Activated gamma-delta T cell treated with Interleukin-2 at 50 U/mL for 16 hours (primary cell): ENCODE results near the gene LY6G5B.

Experiments used
- DNase-seq: peaks from one replicate; pipeline ENCODE4 v3.0.0-alpha.2; 2020

Gene LY6G5B

GRCh38 chr6:31669676-31670075, at the start of gene LY6G5B:
Gene LY6G5B (plus strand): TSS chr6:31669976. CDS start chr6:31670951, 975 bp downstream.
- no peak for DNase-seq

GRCh38 chr6:31620586-31621319, 49.0 kb upstream of the LY6G5B start, which contains the start of gene PRRC2A:
Gene PRRC2A (plus strand): TSS chr6:31620715. CDS start chr6:31622790, 2,075 bp downstream.
- peak; percentile 95 for DNase-seq

- no peak for DNase-seq
These were observed 48.3 kb upstream of the LY6G5B start for GRCh38 chr6:31621320-31621939.

GRCh38 chr6:31621991-31622390, 47.8 kb upstream of the LY6G5B start:
- DNase-seq: no peak

GRCh38 chr6:31622684-31623091, 47.1 kb upstream of the LY6G5B start:
- no peak for DNase-seq

GRCh38 chr6:31624070-31624469, 45.7 kb upstream of the LY6G5B start:
- no peak for DNase-seq

GRCh38 chr6:31626952-31627351, 42.8 kb upstream of the LY6G5B start:
- no peak for DNase-seq

GRCh38 chr6:31627690-31628287, 42.0 kb upstream of the LY6G5B start:
- DNase-seq: no peak

GRCh38 chr6:31629014-31629413, 40.8 kb upstream of the LY6G5B start:
- no peak for DNase-seq

- DNase-seq: no peak
These were observed 39.4 kb upstream of the LY6G5B start for GRCh38 chr6:31630177-31630934.

GRCh38 chr6:31631209-31631608, 38.6 kb upstream of the LY6G5B start:
- no peak for DNase-seq

- no peak for DNase-seq
These were observed 38.0 kb upstream of the LY6G5B start for GRCh38 chr6:31631681-31632278.

- no peak for DNase-seq
These were observed 37.4 kb upstream of the LY6G5B start for GRCh38 chr6:31632279-31632946.

GRCh38 chr6:31633447-31633846, 36.3 kb upstream of the LY6G5B start:
- no peak for DNase-seq

- no peak for DNase-seq
These were observed 35.6 kb upstream of the LY6G5B start for GRCh38 chr6:31634131-31634530.

- no peak for DNase-seq
These were observed 34.7 kb upstream of the LY6G5B start for GRCh38 chr6:31634969-31635575.

GRCh38 chr6:31636698-31637596, 32.8 kb upstream of the LY6G5B start:
- no peak for DNase-seq

- no peak for DNase-seq
These were observed 30.7 kb upstream of the LY6G5B start for GRCh38 chr6:31639043-31639442.

GRCh38 chr6:31639449-31639861, 30.3 kb upstream of the LY6G5B start:
- DNase-seq: no peak

- no peak for DNase-seq
These were observed 29.2 kb upstream of the LY6G5B start for GRCh38 chr6:31640612-31641011.

- no peak for DNase-seq
These were observed 28.4 kb upstream of the LY6G5B start for GRCh38 chr6:31641370-31641769.
